Measurements from ENCODE around the gene MAMLD1. TPM values are rescaled to one million over a fixed set of nuclear protein-coding genes. Genes with fewer than 3 reads are reported as not detected.

MAMLD1 gene
- total and polyA plus RNA-seq, 2 of the 8 experiments (the other 6 are each of a cell fraction or from before 2014, with no cell fraction given) = 0.09 to 0.26 TPM

DNA sequence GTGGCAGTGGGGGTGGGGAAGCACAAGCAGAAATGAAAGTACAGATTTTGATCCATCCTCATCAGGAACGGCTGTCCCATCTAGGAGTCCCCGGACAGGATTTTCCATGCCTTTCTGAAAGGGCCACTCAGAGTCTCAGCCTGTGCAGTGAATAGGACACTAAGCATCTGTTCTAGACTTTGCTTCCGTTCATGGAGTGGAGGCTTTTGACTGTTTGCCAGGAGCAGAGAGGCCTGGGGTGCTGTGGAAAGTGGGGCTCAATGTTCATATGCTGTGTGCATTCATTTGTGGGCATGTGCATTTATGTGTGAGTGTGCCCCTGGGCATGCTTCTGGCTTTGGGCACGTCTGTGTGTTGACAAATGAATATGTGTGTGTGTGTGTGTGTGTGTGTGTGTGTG is 25.6 kb upstream of the MAMLD1 start:
- Histone ChIP-seq H4K91ac (replicated peaks; ENCODE audit: insufficient read length, low read length) (no peak overlapping the region), H2AFZ (ENCODE audit: low read length) (no peak overlapping the region), H3K27me3 (replicated peaks in 1 of 4; ENCODE audit: control insufficient read depth in 3 of 4, extremely low read depth in 1 of 4, insufficient read depth in 3 of 4, low read length in 3 of 4) (no peaks in the 10 kb centered on the region), H4K8ac (ENCODE audit: extremely low read depth, insufficient read depth, low read length) (no peak overlapping the region), H3K4me1 (replicated peaks in 1 of 4; ENCODE audit: control insufficient read depth in 3 of 4, insufficient read depth in 4 of 4, low read length in 3 of 4) (no peaks in the 10 kb centered on the region), H2BK15ac (ENCODE audit: low read length) (no peak overlapping the region), H4K5ac (ENCODE audit: insufficient read length, low read depth, low read length) (no peak overlapping the region), H3K79me2 (ENCODE audit: control insufficient read depth in 1 of 2, insufficient read depth in 2 of 2, low read length in 2 of 2) (no peaks in the 10 kb centered on the region), H3K9me3 (ENCODE audit: insufficient read depth in 2 of 2, low read depth in 1 of 2, low read length in 1 of 2) (no peaks in the 10 kb centered on the region), H2BK12ac (ENCODE audit: low read depth, low read length) (no peak overlapping the region), H3K4me3 (ENCODE audit: extremely low read depth in 1 of 4, insufficient read depth in 2 of 4, low read depth in 3 of 4, low read length in 4 of 4) (no peak overlapping the region), H3K23ac (ENCODE audit: insufficient read length) (no peak overlapping the region), H3K36me3 (ENCODE audit: control insufficient read depth in 2 of 4, insufficient read depth in 4 of 4, low read length in 3 of 4) (no peaks in the 10 kb centered on the region), H3K14ac (ENCODE audit: insufficient read length) (no peak overlapping the region), H3K18ac (ENCODE audit: extremely low read depth, low read length) (no peak overlapping the region), H3K23me2 (ENCODE audit: low read depth, low read length) (no peaks in the 10 kb centered on the region), H3K79me1 (ENCODE audit: low read depth, low read length) (no peaks in the 10 kb centered on the region), H2AK5ac (ENCODE audit: low read depth, low read length) (no peak overlapping the region), H3K27ac (ENCODE audit: low read depth, low read length) (no peak overlapping the region), H2BK20ac (ENCODE audit: low read length) (no peak overlapping the region), H3K56ac (replicated peaks; ENCODE audit: insufficient read length, low read depth, low read length) (no peak overlapping the region), H3K4me2 (ENCODE audit: insufficient read depth in 1 of 2, low read depth in 2 of 2, low read length in 2 of 2) (no peak overlapping the region), H2BK5ac (ENCODE audit: low read depth, low read length) (no peak overlapping the region), H4K20me1 (replicated peaks in 1 of 2; ENCODE audit: control insufficient read depth in 1 of 2, insufficient read depth in 2 of 2, low read length in 2 of 2) (peaks cover 0 to 1% of the 10 kb centered on the region in 2 experiments), H2BK120ac (replicated peaks; ENCODE audit: low read depth, low read length) (no peak overlapping the region), H3K4ac (replicated peaks; ENCODE audit: insufficient read length, low read depth, low read length) (no peak overlapping the region), H3K9ac (replicated peaks in 1 of 4; ENCODE audit: extremely low read depth in 1 of 4, low read depth in 3 of 4, low read length in 3 of 4) (no peak overlapping the region)
- CTCF ChIA-PET (ENCODE audit: partially characterized antibody) = interaction anchor here (1.0 kb wide), 1 partner anchor 19 kb away, joined by 3 read pairs; no protein-coding TSS in a partner anchor
- DNase-seq (ENCODE audit: low read depth in 1 of 2, low spot score in 2 of 2) (no peak), FAIRE-seq (no peak)
- WGBS, 2 experiments (ENCODE audit: extremely low coverage in 1 of 2, insufficient coverage in 1 of 2, insufficient read length in 1 of 2, insufficient replicate concordance in 2 of 2, low coverage in 1 of 2, low lambda C conversion rate in 2 of 2, missing lambda C conversion rate in 1 of 2) = 94% methylated on average over 4 of the region's 4 CpGs; no CpG with 5 or more reads in 1 of the 2 experiments
- POLR2A ChIA-PET (ENCODE audit: partially characterized antibody) = no interaction called here
- no peak for TF ChIP-seq TEAD4 (IDR thresholded peaks at IDR 0.05; ENCODE audit: low read depth, low read length)
- no peak for TF ChIP-seq SP1 (IDR thresholded peaks at IDR 0.05; ENCODE audit: low read depth, low read length)
- no peak for TF ChIP-seq POLR2AphosphoS5 (IDR thresholded peaks at IDR 0.05; ENCODE audit: low read depth, low read length)
- TF ChIP-seq TAF1 (IDR thresholded peaks at IDR 0.05; ENCODE audit: low read depth, low read length) = no peak
- TF ChIP-seq GTF2F1 (IDR thresholded peaks at IDR 0.05; ENCODE audit: borderline replicate concordance, low read depth, low read length) = no peak
- no peak for TF ChIP-seq SP2 (IDR thresholded peaks at IDR 0.05; ENCODE audit: low read length)
- no peak for TF ChIP-seq ASH2L (IDR thresholded peaks at IDR 0.05; ENCODE audit: low read length)
- TF ChIP-seq RFX5 (IDR thresholded peaks at IDR 0.05; ENCODE audit: borderline replicate concordance, low read depth, low read length) = no peak
- no peak for TF ChIP-seq TAF7 (optimal IDR thresholded peaks at IDR 0.05; ENCODE audit: borderline replicate concordance, low read depth, low read length)
- TF ChIP-seq, protein P1, sequence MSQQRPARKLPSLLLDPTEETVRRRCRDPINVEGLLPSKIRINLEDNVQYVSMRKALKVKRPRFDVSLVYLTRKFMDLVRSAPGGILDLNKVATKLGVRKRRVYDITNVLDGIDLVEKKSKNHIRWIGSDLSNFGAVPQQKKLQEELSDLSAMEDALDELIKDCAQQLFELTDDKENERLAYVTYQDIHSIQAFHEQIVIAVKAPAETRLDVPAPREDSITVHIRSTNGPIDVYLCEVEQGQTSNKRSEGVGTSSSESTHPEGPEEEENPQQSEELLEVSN (IDR thresholded peaks at IDR 0.05) = no peak
- TF ChIP-seq KDM4A (IDR thresholded peaks at IDR 0.05; ENCODE audit: low read depth, low read length, severe bottlenecking) = no peak
- no peak for TF ChIP-seq RNF2 (IDR thresholded peaks at IDR 0.05; ENCODE audit: borderline replicate concordance, low read depth, low read length, missing control alignments, poor library complexity, severe bottlenecking)
- no peak for TF ChIP-seq HDAC2 (IDR thresholded peaks at IDR 0.05; ENCODE audit: borderline replicate concordance in 1 of 2, low read depth in 2 of 2, low read length in 2 of 2)
- TF ChIP-seq RBBP5 (IDR thresholded peaks at IDR 0.05; ENCODE audit: borderline replicate concordance, low read depth, low read length) = no peak
